GM18951 (cell line): ENCODE results near the gene SLF2.
"Not testable (repeated sequence)": the region's sequence is repeated elsewhere in the genome, so short reads cannot be mapped to it uniquely, and the experiment has no call there.

Experiments
- POLR2A ChIP-seq: IDR thresholded peaks from 4 replicates; pipeline ENCODE4 v1.6.1; 2011; ENCODE audit warnings: mild to moderate bottlenecking; ENCODE audit not compliant: insufficient read length, insufficient read depth; ENCODE audit errors: extremely low read depth
- in situ Hi-C: fragments of 300-500 bp; cut with MboI; formaldehyde crosslinking; loops from one replicate; pipeline ENCODE4 v1.12.0; 2022; ENCODE audit warnings: low sequenced_read_pairs, mixed read lengths, inconsistent platforms; ENCODE audit not compliant: unreplicated experiment

SLF2 gene

GRCh38 chr10:100883312-100883821, 29.4 kb upstream of the SLF2 start:
- in situ Hi-C loops = no loop called here
- no peak for TF ChIP-seq POLR2A

GRCh38 chr10:100885611-100886010, 27.2 kb upstream of the SLF2 start:
- in situ Hi-C loops = not testable (repeated sequence)

- in situ Hi-C loops = no loop called here
- no peak for TF ChIP-seq POLR2A
Measured at GRCh38 chr10:100886091-100886490, 26.7 kb upstream of the SLF2 start.

- in situ Hi-C loops = no loop called here
- no peak for TF ChIP-seq POLR2A
Measured at GRCh38 chr10:100886521-100886920, 26.2 kb upstream of the SLF2 start.

- no peak for TF ChIP-seq POLR2A
- in situ Hi-C loops = no loop called here
Measured at GRCh38 chr10:100886963-100887362, 25.8 kb upstream of the SLF2 start.

- in situ Hi-C loops = no loop called here
- TF ChIP-seq POLR2A = no peak
Measured at GRCh38 chr10:100887761-100888296, 24.9 kb upstream of the SLF2 start.

GRCh38 chr10:100888957-100889356, 23.8 kb upstream of the SLF2 start:
- in situ Hi-C loops = no loop called here
- no peak for TF ChIP-seq POLR2A

- in situ Hi-C loops = no loop called here
- TF ChIP-seq POLR2A = no peak
Measured at GRCh38 chr10:100889546-100889945, 23.2 kb upstream of the SLF2 start.

GRCh38 chr10:100890141-100890672, 22.6 kb upstream of the SLF2 start:
- in situ Hi-C loops = no loop called here
- no peak for TF ChIP-seq POLR2A

GRCh38 chr10:100890673-100891317, 22.0 kb upstream of the SLF2 start:
- TF ChIP-seq POLR2A = no peak
- in situ Hi-C loops = no loop called here

GRCh38 chr10:100894033-100894432, 18.7 kb upstream of the SLF2 start:
- no peak for TF ChIP-seq POLR2A
- in situ Hi-C loops = no loop called here

- in situ Hi-C loops = no loop called here
- TF ChIP-seq POLR2A = no peak
Measured at GRCh38 chr10:100894589-100895294, 18.0 kb upstream of the SLF2 start.

GRCh38 chr10:100895346-100895745, 17.4 kb upstream of the SLF2 start:
- no peak for TF ChIP-seq POLR2A
- in situ Hi-C loops = no loop called here

- TF ChIP-seq POLR2A = no peak
- in situ Hi-C loops = no loop called here
Measured at GRCh38 chr10:100895896-100896295, 16.9 kb upstream of the SLF2 start.

GRCh38 chr10:100896876-100897461, 15.8 kb upstream of the SLF2 start:
- in situ Hi-C loops = no loop called here
- TF ChIP-seq POLR2A = no peak
